ENCODE data around the gene STK35. TPM values are rescaled to one million over a fixed set of nuclear protein-coding genes. Genes with fewer than 3 reads are reported as not detected.
"Not testable (repeated sequence)": the region's sequence is repeated elsewhere in the genome, so short reads cannot be mapped to it uniquely, and the experiment has no call there.

Gene STK35
- total RNA-seq, 3 donors from 2014 or later (not counting 1 experiment from before 2014, with no cell fraction given) = 18.7 to 24.5 (median 21.9) TPM

- Histone ChIP-seq H3K4me1 (ENCODE audit: control insufficient read depth, insufficient read depth, low read length) (no peaks in the 10 kb centered on the region), H3K36me3 (ENCODE audit: control insufficient read depth, insufficient read depth, low read length) (no peaks in the 10 kb centered on the region), H3K27ac (ENCODE audit: low read length) (no peak overlapping the region), H3K9me3 (ENCODE audit: control insufficient read depth, insufficient read depth, low read length) (no peaks in the 10 kb centered on the region), H3K4me3 (ENCODE audit: low read length) (no peak overlapping the region), H3K27me3 (ENCODE audit: control insufficient read depth, insufficient read depth, low read length) (no peaks in the 10 kb centered on the region)
- no peaks in the 10 kb centered on the region for H3K9me3 Mint-ChIP-seq
- 52% methylated on average over 2 of the region's 2 CpGs for WGBS (ENCODE audit: insufficient coverage)
- DNase-seq (no peak), ATAC-seq (no peak)
- H3K27ac Mint-ChIP-seq = no peak overlapping the region
- intact Hi-C loops (cut with micrococcal nuclease) = loop anchor here (10.0 kb wide), 1 partner anchor 415 kb away; no protein-coding TSS in a partner anchor
- no peak overlapping the region for H3K4me3 Mint-ChIP-seq
- peaks cover 4 to 13% of the 10 kb centered on the region in 2 donors for H3K27me3 Mint-ChIP-seq (ENCODE audit: low read depth in 2 of 2)
- H3K4me1 Mint-ChIP-seq = no peaks in the 10 kb centered on the region
- TF ChIP-seq CTCF (IDR thresholded peaks at IDR 0.05) = no peak
- no peaks in the 10 kb centered on the region for H3K36me3 Mint-ChIP-seq
Measured at GRCh38 chr20:2179949-2180348, 78.3 kb downstream of the STK35 start.

GRCh38 chr20:2183381-2183780 is 81.8 kb downstream of the STK35 start:
- H3K36me3 ChIP-seq (ENCODE audit: control insufficient read depth, insufficient read depth, low read length) = no peaks in the 10 kb centered on the region
- DNase-seq = no peak
- no peak overlapping the region for H3K27ac Mint-ChIP-seq
- no peak for TF ChIP-seq CTCF (IDR thresholded peaks at IDR 0.05)
- H3K27me3 ChIP-seq (ENCODE audit: control insufficient read depth, insufficient read depth, low read length) = peaks cover 3% of the 10 kb centered on the region
- H3K27ac ChIP-seq (ENCODE audit: low read length) = no peak overlapping the region
- peaks cover 8 to 21% of the 10 kb centered on the region in 2 donors for H3K27me3 Mint-ChIP-seq (ENCODE audit: low read depth in 2 of 2)
- no peak overlapping the region for H3K4me3 ChIP-seq (ENCODE audit: low read length)
- H3K4me3 Mint-ChIP-seq = no peak overlapping the region
- H3K4me1 Mint-ChIP-seq = no peaks in the 10 kb centered on the region
- H3K9me3 ChIP-seq (ENCODE audit: control insufficient read depth, insufficient read depth, low read length) = no peaks in the 10 kb centered on the region
- 78% methylated on average over 3 of the region's 3 CpGs for WGBS (ENCODE audit: insufficient coverage)
- no peaks in the 10 kb centered on the region for H3K4me1 ChIP-seq (ENCODE audit: control insufficient read depth, insufficient read depth, low read length)
- no peak for ATAC-seq
- peaks cover 0 to 6% of the 10 kb centered on the region in 2 donors for H3K9me3 Mint-ChIP-seq
- H3K36me3 Mint-ChIP-seq = no peaks in the 10 kb centered on the region
- intact Hi-C loops (cut with micrococcal nuclease) = no loop called here

- H3K4me1 ChIP-seq (ENCODE audit: control insufficient read depth, insufficient read depth, low read length); H3K9me3 Mint-ChIP-seq; H3K36me3 Mint-ChIP-seq; DNase-seq; intact Hi-C loops (cut with micrococcal nuclease); H3K9me3 ChIP-seq (ENCODE audit: control insufficient read depth, insufficient read depth, low read length); H3K27me3 ChIP-seq (ENCODE audit: control insufficient read depth, insufficient read depth, low read length); H3K4me3 Mint-ChIP-seq; H3K36me3 ChIP-seq (ENCODE audit: control insufficient read depth, insufficient read depth, low read length); H3K4me1 Mint-ChIP-seq; H3K27ac ChIP-seq (ENCODE audit: low read length); H3K27ac Mint-ChIP-seq; H3K4me3 ChIP-seq (ENCODE audit: low read length); ATAC-seq: not testable (repeated sequence)
- WGBS (ENCODE audit: insufficient coverage) = 95% methylated on average over 7 of the region's 7 CpGs
- peaks cover 14 to 32% of the 10 kb centered on the region in 2 donors for H3K27me3 Mint-ChIP-seq (ENCODE audit: low read depth in 2 of 2)
Measured at GRCh38 chr20:2184933-2185332, 83.3 kb downstream of the STK35 start.

- intact Hi-C loops (cut with micrococcal nuclease) = no loop called here
- WGBS (ENCODE audit: insufficient coverage) = 80% methylated on average over 5 of the region's 5 CpGs
- H3K36me3 Mint-ChIP-seq = no peaks in the 10 kb centered on the region
Measured at GRCh38 chr20:2195614-2196013, 94.0 kb downstream of the STK35 start.

More at GRCh38 chr20:2195614-2196013, 94.0 kb downstream of the STK35 start:
- Mint-ChIP-seq H3K27ac (no peak overlapping the region), H3K27me3 (ENCODE audit: low read depth in 2 of 2) (peaks cover 11 to 32% of the 10 kb centered on the region in 2 donors), H3K4me1 (no peaks in the 10 kb centered on the region), H3K9me3 (no peaks in the 10 kb centered on the region), H3K4me3 (no peak overlapping the region)
- Histone ChIP-seq H3K36me3 (ENCODE audit: control insufficient read depth, insufficient read depth, low read length) (no peaks in the 10 kb centered on the region), H3K27ac (ENCODE audit: low read length) (no peak overlapping the region), H3K27me3 (ENCODE audit: control insufficient read depth, insufficient read depth, low read length) (no peaks in the 10 kb centered on the region), H3K4me1 (ENCODE audit: control insufficient read depth, insufficient read depth, low read length) (no peaks in the 10 kb centered on the region), H3K4me3 (ENCODE audit: low read length) (no peak overlapping the region), H3K9me3 (ENCODE audit: control insufficient read depth, insufficient read depth, low read length) (no peaks in the 10 kb centered on the region)
- no peak for DNase-seq
- no peak for ATAC-seq
- TF ChIP-seq CTCF (IDR thresholded peaks at IDR 0.05) = no peak
